NCI-H446 (cell line): Measurements from ENCODE around the gene CHKA.

ENCODE experiments used
- DNase-seq, 2 experiments: peaks; one replicate each; lab custom pipeline; 2025; lab: John Stamatoyannopoulos, UW

Gene CHKA

GRCh38 chr11:68121067-68121899, at the start of gene CHKA:
Gene CHKA (minus strand): TSS chr11:68121388. CDS start chr11:68121177, 211 bp downstream.
- DNase-seq, result peak; percentile 93 to 95

DNA sequence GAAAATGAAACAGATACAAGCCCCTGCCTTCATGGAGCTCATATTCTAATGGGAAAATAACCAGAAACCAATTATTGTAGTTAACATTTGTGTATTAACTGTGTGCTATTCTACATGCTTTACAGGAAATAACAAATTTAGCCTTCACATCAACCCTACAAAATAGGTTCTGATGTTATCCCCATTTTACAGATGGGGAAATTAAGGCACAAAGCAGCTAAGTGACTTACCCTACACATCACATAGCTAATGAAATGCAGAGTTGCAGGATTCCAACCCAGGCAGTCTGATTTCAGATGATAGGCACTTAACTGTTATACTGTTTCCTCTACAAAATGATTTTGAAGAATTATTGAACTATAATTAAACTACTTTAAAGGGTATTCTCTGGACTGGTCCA, 48.3 kb upstream of the CHKA start:
- DNase-seq, result no peak

DNA sequence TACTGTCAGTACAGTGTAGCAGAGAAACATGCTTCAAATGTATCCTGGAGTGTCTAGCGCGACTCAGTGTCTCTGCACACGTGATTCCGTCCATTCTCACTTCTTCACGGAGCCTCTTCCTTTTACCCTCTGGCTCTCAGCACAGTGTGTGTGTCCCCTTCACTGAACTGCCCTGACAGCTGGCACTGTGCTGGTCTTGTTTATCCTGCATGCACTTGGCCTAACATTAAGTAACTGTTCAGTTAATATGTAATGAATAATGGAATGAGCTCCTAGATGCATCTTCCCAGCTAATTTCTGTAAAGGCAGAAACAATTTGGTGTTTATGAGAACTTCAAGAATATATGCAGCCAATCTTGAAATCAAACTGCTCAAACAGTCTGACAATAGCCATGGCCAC, 47.5 kb upstream of the CHKA start:
- no peak for DNase-seq

DNA sequence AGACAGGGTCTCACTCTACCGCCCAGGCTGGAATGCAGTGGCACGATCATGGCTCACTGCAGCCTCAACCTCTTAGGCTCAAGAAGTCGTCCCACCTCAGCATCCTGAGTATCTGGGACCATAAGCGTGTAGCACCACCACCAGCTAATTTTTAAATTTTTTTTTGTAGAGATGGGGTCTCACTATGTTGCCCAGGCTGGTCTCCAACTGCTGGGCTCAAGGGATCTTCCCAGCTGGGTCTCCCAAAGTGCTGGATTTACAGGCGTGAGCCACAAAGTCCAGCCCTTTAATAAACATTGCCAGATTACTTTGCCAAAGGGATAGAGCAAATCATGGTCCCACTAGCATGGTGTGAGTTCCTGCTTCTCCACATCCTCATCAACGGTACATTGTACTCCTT, 46.3 kb upstream of the CHKA start:
- no peak for DNase-seq

GRCh38 chr11:68166969-68167368, 45.8 kb upstream of the CHKA start:
- DNase-seq, result no peak

DNA sequence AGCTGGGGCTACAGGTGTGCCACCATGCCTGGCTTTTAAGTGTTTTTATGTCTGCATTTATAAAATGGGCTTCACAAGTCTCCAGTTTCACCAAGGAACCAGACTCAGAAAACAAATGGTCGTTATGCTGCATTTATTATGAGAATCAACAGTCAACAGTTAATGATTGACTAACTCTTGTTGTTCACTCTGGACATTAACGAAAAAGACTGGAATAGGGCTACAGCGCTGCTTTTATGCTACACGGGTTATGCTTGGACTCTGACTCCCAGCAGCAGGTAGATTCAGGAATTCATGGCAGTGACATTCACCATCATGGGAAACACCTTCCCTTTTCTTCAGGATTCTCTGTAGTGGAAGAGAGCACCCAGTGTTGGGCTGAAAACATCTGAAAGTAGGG, 44.4 kb upstream of the CHKA start:
- DNase-seq, result no peak

DNA sequence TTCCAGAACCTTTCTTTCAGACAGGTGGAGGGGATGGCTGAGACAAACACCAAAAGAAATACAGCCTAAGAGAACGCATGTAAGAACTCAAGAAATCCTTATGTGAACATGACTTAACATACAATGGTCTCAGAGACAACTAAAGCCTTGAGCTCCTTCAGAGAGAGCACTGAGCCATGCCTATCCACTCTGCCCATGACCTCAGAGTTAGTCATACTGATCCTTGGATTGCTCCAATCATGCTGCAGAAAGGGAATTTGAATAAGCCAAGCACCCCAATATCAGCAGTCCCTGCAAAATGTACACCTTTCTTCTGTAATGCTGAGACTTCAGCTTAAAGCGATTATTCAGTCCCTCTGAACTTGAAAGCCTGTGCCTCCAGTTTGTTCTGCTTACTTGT, 43.2 kb upstream of the CHKA start:
- DNase-seq, result no peak

- DNase-seq, result no peak
Observed at GRCh38 chr11:68163691-68164090, 42.5 kb upstream of the CHKA start.

DNA sequence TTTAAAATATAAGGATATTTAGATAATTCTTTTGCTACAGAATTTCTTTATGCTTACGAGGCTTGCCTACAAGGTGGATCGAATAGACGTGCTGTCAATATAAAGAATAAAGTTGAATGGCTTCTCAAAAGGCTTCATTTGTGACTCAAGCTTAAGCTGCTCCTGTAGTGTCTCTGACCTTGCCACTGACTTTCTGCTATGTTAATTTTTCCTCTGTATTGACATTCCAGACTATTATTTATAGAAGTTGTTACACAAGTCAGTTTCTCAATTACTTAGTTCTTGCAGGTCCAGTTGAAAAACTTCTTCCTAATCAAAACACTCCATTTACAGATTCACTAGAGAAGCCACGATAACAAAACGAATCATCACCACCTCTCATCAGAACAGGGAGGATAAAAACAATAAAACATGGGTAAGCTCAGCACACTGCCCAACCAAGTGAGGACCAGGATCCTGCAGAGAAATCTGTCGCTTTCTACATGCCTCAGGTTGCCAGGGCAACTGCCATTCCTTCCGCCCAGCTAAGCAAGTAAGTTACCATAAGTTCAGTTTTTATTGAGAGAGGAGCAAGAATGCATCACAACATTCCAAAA, 39.0 kb upstream of the CHKA start:
- DNase-seq, result no peak

- DNase-seq, result no peak
Observed at GRCh38 chr11:68159665-68160064, 38.5 kb upstream of the CHKA start.

DNA sequence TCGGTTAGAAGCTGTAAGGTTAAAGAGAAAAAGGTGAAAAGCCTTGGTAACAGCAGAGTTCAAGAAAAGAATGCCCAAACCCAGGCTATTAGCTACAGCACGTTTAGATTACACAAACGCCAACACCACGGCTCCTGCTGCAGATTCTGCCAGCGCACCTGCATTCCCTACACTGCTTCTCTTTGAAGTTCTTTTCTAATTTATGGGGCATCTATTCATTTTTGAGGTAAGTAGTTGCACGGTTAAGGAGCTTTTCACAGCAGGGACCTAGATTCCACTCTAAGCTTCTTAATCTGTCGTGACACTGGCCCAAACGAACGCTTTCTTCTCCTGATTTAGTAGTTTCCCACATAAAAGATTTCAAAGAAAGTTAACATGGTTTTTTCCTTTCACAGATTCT, 38.0 kb upstream of the CHKA start:
- no peak for DNase-seq

DNA sequence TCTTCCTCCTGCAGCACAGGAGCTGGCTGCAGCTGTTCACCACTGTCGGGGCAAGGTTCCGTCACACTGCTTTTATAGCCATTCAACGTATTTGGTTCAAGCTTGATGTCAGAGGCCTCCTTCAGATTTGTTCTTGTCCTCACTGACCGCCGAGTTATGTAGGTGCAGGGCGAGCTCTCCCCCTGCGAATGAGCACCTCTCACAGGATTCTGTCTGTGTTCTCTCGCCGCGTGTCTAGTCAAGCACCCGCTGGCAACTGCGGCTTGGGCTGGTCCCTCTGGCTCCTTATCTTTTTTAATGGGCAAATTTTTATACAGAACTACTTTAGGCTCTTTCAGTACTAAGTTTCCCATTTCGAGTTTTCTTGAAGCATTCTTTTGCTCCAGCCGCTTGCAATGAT, 37.4 kb upstream of the CHKA start:
- DNase-seq, result no peak

GRCh38 chr11:68153742-68154141, 32.6 kb upstream of the CHKA start:
- DNase-seq, result no peak

DNA sequence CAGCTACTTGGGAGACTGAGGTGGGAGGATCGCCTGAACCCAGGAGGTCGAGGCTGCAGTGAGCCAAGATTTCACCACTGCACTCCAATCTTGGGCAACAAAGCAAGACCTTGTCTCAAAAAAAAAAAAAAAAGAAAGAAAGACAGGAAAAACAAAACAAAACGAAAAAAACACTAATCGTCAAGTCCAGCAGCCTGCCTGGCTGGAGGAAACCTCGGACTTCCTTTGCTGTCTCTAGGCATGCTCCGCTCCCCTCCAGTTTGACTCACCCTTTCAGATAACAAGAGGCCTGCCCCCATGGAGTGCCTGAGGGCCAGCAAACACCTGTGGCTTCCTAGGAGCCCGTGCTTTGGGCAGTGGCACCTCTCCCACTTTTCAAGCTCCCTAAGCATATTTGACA, 28.8 kb upstream of the CHKA start:
- DNase-seq, result no peak

DNA sequence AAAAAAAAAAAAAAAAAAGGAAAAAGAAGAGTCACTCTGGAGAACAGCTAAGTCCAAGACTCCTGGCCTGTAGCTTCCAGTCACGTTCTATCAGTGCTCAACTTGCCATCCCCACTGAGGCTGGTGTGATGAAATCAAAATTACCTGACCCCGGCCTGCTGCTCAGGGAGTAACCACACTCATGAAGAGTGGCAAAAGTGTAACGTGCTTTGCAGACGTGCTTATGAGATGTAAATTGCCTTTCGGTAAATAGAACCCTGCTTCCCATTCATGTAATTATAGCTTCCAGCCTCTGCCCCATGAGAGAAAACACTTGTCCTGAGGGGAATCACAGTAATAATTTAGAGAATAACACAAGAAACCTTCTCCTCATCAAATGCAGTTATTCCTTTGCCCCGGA, 28.2 kb upstream of the CHKA start:
- no peak for DNase-seq

DNA sequence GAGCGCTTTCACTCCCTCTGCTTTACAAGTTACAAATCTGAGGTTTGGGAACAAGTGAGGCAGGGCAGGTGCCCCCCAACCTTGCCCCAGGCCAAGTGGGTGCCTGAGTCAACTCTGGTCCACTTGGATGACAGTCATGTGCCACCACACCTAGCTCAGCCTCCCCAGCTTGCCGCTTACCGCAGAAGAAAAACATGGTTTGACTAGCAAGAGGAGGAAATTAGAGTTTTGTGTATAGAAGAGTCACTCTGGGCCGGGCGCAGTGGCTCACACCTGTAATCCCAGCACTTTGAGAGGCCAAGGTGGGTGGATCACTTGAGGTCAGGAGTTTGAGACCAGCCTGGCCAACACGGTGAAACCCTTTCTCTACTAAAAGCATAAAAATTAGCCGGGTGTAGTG, 27.7 kb upstream of the CHKA start:
- DNase-seq, result no peak

GRCh38 chr11:68148071-68148805, 27.1 kb upstream of the CHKA start:
- DNase-seq, result no peak

- peak in 1 of 2 experiments; percentile 47 for DNase-seq
Observed at GRCh38 chr11:68146704-68147474, 25.7 kb upstream of the CHKA start.

DNA sequence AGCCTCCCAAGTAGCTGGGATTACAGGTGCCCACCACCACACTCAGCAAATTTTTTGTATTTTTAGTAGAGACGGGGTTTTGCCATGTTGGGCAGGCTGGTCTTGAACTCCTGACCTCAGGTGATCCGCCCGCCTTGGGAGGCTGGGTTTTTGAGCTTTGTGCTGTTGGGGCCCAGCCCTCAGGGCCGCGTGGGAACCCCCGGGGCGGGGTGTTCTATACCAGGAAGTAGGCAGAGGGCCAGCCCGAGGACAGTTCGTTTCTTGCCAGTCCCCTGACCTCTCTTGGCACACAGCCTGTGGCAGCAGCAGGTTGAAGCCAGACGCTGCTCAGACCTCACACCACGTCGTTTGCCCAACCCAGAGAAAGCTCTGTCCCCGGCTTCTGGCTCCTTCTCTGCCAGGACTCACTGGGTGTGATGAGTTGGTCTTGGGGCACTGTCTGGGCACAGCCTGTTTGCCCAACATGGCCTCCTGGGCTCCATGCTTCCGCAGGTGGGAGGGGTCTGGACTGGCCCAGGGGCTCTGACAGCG, 24.9 kb upstream of the CHKA start:
- peak in 1 of 2 experiments; percentile 58 for DNase-seq

- no peak for DNase-seq
Observed at GRCh38 chr11:68145120-68145866, 24.1 kb upstream of the CHKA start.

GRCh38 chr11:68143310-68143689, 22.1 kb upstream of the CHKA start:
- DNase-seq, result no peak
